HCT116 (cell line): ENCODE results near the gene CASTOR2.

Experiments
- EGR1 ChIP-seq: IDR thresholded peaks from 2 replicates; pipeline ENCODE4 v1.6.1; 2012; ENCODE audit warnings: low read depth
- POLR2A ChIP-seq: IDR thresholded peaks from 2 replicates; pipeline ENCODE4 v1.7.0; 2011; ENCODE audit warnings: borderline replicate concordance; ENCODE audit not compliant: insufficient read depth, insufficient read length; ENCODE audit errors: extremely low read depth
- POLR2AphosphoS5 ChIP-seq: IDR thresholded peaks from 2 replicates; pipeline ENCODE4 v1.6.1; 2011; ENCODE audit warnings: mild to moderate bottlenecking, low read depth, low read length, moderate library complexity
- SIN3A ChIP-seq: IDR thresholded peaks from 2 replicates; pipeline ENCODE4 v1.6.1; 2012; ENCODE audit warnings: low read depth
- SP1 ChIP-seq: IDR thresholded peaks from 2 replicates; pipeline ENCODE4 v1.6.1; 2012; ENCODE audit warnings: low read depth
- TF ChIP-seq, protein P1 (sequence below), 3 experiments: fragments of 200-600 bp in 1 of 3; sonication (generic) in 1 of 3; IDR thresholded peaks in 2 of 3; conservative IDR thresholded peaks in 1 of 3; 2 replicates each; pipeline ENCODE4 v1.5.1; 2012 to 2017; ENCODE audit warnings: low read depth in 2 of 3, low read length in 2 of 3, antibody characterized with exemption in 1 of 3, borderline replicate concordance in 1 of 3, control low read depth in 1 of 3, mild to moderate bottlenecking in 1 of 3, mixed read lengths in 1 of 3, mixed run types in 1 of 3, moderate library complexity in 1 of 3; ENCODE audit not compliant: insufficient read depth in 1 of 3
- TF ChIP-seq, protein P2 (sequence below): IDR thresholded peaks from 2 replicates; pipeline ENCODE4 v1.6.1; 2011; ENCODE audit warnings: mild to moderate bottlenecking, low read length, moderate library complexity; ENCODE audit not compliant: insufficient replicate concordance; ENCODE audit errors: extremely low read depth
- TF ChIP-seq, protein P3 (sequence below): IDR thresholded peaks from 2 replicates; pipeline ENCODE4 v1.6.1; 2012; ENCODE audit warnings: low read depth

DNA sequence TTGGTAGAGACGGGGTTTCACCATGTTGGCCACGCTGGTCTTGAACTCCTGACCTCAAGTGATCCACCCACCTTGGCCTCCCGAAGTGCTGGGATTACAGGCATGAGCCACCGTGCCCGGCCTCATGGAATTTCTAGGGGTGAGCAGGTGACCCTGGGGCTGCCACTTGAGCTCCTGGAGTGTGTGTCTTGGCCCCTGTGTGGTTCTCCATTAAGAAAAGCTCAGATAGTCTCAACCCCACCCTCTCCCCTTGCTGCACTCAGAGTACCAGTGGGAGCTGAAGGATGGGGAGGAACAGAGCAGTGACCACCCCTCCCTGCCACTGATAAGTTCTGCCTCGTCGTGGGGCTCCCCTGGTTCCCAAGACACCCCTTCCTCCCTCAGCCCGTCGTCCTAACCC is 63.8 kb downstream of the CASTOR2 start:
- TF ChIP-seq POLR2A (no peak), SIN3A (no peak), POLR2AphosphoS5 (no peak), SP1 (no peak), EGR1 (no peak)
- TF ChIP-seq, protein P1, sequence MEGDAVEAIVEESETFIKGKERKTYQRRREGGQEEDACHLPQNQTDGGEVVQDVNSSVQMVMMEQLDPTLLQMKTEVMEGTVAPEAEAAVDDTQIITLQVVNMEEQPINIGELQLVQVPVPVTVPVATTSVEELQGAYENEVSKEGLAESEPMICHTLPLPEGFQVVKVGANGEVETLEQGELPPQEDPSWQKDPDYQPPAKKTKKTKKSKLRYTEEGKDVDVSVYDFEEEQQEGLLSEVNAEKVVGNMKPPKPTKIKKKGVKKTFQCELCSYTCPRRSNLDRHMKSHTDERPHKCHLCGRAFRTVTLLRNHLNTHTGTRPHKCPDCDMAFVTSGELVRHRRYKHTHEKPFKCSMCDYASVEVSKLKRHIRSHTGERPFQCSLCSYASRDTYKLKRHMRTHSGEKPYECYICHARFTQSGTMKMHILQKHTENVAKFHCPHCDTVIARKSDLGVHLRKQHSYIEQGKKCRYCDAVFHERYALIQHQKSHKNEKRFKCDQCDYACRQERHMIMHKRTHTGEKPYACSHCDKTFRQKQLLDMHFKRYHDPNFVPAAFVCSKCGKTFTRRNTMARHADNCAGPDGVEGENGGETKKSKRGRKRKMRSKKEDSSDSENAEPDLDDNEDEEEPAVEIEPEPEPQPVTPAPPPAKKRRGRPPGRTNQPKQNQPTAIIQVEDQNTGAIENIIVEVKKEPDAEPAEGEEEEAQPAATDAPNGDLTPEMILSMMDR (IDR thresholded peaks at IDR 0.05 in 2 of 3, conservative IDR thresholded peaks at IDR 0.05 in 1 of 3; ENCODE audit: borderline replicate concordance in 1 of 3, insufficient read depth in 1 of 3, low read depth in 2 of 3, low read length in 2 of 3), result no peak
- TF ChIP-seq, protein P2, sequence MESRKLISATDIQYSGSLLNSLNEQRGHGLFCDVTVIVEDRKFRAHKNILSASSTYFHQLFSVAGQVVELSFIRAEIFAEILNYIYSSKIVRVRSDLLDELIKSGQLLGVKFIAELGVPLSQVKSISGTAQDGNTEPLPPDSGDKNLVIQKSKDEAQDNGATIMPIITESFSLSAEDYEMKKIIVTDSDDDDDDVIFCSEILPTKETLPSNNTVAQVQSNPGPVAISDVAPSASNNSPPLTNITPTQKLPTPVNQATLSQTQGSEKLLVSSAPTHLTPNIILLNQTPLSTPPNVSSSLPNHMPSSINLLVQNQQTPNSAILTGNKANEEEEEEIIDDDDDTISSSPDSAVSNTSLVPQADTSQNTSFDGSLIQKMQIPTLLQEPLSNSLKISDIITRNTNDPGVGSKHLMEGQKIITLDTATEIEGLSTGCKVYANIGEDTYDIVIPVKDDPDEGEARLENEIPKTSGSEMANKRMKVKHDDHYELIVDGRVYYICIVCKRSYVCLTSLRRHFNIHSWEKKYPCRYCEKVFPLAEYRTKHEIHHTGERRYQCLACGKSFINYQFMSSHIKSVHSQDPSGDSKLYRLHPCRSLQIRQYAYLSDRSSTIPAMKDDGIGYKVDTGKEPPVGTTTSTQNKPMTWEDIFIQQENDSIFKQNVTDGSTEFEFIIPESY, result no peak
- TF ChIP-seq, protein P3, sequence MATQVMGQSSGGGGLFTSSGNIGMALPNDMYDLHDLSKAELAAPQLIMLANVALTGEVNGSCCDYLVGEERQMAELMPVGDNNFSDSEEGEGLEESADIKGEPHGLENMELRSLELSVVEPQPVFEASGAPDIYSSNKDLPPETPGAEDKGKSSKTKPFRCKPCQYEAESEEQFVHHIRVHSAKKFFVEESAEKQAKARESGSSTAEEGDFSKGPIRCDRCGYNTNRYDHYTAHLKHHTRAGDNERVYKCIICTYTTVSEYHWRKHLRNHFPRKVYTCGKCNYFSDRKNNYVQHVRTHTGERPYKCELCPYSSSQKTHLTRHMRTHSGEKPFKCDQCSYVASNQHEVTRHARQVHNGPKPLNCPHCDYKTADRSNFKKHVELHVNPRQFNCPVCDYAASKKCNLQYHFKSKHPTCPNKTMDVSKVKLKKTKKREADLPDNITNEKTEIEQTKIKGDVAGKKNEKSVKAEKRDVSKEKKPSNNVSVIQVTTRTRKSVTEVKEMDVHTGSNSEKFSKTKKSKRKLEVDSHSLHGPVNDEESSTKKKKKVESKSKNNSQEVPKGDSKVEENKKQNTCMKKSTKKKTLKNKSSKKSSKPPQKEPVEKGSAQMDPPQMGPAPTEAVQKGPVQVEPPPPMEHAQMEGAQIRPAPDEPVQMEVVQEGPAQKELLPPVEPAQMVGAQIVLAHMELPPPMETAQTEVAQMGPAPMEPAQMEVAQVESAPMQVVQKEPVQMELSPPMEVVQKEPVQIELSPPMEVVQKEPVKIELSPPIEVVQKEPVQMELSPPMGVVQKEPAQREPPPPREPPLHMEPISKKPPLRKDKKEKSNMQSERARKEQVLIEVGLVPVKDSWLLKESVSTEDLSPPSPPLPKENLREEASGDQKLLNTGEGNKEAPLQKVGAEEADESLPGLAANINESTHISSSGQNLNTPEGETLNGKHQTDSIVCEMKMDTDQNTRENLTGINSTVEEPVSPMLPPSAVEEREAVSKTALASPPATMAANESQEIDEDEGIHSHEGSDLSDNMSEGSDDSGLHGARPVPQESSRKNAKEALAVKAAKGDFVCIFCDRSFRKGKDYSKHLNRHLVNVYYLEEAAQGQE, result no peak
